ENCODE measurements around the gene GPR135.
"Not testable (repeated sequence)": the region's sequence is repeated elsewhere in the genome, so short reads cannot be mapped to it uniquely, and the experiment has no call there.

The GPR135 gene

GRCh38 chr14:59464486-59465315, 479 bp downstream of the GPR135 start:
- DNase-seq: peak; percentile 83

DNA sequence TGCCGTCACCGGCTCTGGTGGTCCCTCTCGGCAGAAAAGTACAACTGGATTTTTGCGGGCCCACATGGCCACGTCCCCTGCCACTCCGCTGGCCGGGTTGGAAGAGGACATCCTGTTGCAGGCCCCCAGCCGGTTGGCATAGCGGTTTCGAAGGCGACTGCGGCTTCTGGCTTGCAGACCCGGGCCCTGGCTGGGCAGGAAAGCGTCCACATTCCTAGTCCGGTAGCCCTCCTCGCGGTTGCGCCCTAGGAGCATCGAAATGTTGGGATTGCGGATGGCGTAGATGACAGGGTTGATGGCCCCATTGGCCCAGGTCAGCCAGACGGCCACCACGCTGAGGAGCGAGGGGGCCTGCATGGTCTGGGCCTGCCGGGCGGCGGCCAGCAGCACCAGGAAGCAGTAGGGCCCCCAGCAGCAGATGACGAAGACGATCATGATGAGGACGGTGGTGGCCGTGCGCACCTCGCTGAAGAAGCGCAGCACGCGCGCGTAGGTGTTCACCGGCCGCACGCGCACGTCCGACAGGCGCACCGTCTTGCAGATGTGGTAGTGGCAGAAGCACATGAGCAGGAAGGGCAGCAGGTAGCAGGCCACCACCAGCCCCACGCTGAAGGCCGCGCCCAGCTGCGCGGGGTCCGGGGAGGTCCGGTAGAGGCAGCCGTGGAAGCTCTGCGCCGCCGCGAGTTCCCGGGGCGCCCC, 1.2 kb downstream of the GPR135 start:
- DNase-seq: peak; percentile 72

DNA sequence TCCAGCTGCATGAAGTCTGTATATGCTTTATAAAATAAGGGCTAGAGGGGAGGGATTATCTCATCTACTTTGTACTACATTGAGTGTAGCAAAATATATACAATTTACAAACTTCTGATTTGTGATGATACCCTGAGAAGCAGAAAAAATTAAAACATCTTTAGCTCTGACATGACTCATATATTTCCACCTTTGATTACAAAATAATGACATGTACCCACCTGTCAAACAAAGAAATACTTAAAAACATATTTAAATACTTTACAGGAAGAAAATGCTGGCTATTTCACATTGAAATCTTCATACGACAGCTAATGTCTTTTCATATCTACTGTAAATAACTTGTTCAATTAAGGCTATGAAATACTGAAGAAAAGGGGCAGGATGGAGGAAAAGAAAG, 3.3 kb downstream of the GPR135 start:
- no peak for DNase-seq

- DNase-seq: no peak
These were observed 4.8 kb downstream of the GPR135 start for GRCh38 chr14:59460378-59460777.

DNA sequence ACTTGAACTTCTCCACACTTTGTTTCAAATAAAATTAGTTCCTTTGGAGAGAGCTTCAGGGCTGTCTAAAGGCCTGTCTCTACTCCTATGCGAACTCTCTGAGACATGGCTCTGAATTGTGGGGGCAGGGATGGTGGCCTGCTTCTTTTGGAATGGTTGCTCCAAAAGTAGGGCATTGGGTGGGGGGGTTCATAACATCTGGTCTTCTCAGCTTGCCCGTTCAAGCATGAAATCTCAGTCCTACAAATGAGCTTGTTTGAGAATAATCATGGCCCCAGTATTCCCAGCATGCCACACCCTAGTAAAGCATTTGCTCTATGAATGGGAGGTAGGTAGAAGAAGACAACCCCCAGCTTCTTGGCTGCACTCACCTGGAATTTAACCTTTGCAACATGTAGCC, 6.7 kb downstream of the GPR135 start:
- no peak for DNase-seq

DNA sequence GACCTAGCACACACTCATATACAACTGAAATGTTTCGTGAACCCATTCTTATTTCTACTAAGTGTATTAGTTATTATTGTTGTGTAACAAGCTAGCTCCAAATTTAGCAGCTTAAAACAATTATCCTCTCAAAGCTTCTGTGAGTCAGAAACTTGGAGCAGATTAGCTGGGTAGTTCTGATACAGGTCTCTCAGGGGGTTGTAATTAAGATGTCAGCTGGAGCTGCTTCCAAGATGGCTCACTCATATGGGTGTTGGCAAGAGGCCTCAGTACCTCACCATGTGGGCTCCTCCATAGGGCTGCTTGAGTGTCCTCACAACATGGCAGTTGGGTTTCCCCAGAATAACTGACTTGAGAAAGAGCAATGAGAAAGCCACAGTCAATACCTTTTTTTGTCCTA, 9.8 kb downstream of the GPR135 start:
- no peak for DNase-seq

DNA sequence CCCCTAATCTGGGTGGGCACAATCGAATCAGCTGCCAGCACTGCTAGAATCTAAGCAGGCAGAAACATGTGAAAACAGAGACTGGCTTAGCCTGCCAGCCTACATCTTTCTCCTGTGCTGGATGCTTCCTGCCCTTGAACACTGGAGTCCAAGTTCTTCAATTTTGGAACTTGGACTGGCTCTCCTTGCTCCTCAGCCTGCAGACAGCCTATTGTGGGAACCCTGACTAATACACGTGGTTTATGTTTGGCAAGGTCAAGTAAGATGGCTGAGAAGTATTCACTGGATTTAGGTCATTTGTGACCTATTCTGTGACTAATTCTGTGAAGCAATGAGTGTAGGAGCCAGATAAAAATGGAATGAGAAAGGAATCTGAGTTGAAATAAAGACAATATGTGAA, 11.0 kb downstream of the GPR135 start:
- no peak for DNase-seq

DNA sequence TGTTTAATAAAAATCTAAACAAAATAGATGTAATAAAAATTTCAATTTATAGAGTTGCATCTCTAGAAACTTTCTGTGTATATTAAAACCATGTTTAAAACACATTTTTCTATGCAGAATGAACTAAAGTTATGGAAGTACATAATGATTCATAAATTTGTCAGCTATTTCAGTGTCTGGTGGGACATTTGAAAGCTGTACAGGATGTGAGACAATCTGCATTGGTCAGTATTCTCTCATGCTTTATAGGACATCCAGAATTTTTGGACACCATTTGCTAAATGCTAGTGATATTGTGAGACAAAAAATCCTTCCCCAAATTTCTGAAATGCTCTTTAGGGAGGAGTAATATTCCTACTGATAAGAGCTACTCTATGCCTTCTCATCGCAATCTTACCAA, 13.3 kb downstream of the GPR135 start:
- DNase-seq: no peak

GRCh38 chr14:59450716-59451115, 14.5 kb downstream of the GPR135 start:
- DNase-seq: no peak

DNA sequence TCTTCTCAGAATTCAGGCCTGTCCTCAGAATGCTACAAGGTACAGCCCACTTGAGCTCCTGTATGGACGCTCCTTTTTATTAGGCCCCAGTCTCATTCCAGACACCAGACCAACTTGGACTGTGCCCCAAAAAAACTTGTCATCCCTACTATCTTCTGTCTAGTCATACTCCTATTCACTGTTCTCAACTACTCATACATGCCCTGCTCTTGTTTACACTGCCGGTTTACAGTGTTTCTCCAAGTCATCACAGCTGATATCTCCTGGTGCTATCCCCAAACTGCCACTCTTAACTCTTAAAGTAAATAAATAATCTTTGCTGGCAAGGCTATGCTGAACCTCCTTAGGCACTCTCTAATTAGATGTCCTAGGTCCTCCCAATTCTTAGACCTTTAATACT, 16.5 kb downstream of the GPR135 start:
- DNase-seq: not testable (repeated sequence)

- DNase-seq: no peak
These were observed 25.8 kb downstream of the GPR135 start for GRCh38 chr14:59439256-59439965.

GRCh38 chr14:59438195-59438647, 27.0 kb downstream of the GPR135 start:
- DNase-seq: no peak

DNA sequence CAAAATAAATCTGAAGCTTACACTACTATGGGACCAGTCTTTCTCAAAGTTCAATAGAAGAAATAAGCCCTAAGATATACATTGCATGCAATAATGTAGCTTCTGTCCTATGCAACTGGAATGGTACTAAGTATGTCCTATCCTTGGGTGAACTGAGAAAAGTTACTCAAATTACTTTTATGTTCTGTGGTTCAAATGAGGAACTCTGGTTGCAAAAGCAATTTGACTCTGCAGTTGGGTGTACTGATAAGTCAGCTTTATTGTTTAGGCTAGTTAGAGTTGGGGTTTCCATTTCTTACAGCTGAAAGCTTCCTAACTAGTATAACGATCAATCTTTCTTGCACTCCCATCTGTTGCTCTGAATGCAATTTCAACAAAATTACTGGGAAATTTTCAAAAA, 29.2 kb downstream of the GPR135 start:
- DNase-seq: no peak

GRCh38 chr14:59435101-59435500, 30.1 kb downstream of the GPR135 start:
- DNase-seq: no peak

DNA sequence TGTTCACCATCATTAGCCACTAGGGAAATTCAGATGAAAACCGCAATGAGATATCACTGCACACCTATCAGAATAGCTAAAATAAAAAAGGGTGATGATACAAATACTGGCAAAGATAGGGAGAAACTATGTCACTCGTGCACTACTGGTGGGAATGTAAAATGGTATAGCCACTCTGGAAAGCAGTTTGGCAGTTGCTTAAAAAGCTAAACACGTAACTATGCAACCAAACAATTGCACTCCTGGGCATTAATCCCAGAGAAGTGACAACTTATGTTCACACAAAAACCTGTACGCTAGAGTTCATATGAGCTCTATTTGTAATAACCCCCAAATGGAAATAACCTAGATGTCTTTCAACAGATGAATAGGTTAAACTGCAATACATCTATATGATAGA, 35.4 kb downstream of the GPR135 start:
- DNase-seq: no peak

DNA sequence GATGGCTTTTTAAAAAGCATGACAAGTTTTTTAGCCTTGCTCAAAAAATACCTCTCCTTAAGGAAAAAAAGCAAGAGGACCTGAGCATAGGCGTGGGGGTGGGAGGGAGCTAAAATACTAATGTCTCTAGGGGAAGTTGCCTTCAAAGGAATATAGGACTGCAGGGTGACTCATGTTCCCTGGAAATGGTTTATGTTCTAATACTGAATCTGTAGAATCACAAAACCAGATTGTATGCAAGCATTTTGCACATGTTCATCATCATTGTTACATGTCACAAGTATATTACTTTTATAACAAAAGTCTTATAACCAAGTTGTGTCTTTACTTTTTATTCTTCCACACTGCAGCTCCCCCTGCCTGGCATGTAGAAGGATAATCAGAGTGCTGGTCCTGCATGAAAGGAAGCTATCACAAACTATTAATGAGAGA, 36.6 kb downstream of the GPR135 start:
- no peak for DNase-seq

DNA sequence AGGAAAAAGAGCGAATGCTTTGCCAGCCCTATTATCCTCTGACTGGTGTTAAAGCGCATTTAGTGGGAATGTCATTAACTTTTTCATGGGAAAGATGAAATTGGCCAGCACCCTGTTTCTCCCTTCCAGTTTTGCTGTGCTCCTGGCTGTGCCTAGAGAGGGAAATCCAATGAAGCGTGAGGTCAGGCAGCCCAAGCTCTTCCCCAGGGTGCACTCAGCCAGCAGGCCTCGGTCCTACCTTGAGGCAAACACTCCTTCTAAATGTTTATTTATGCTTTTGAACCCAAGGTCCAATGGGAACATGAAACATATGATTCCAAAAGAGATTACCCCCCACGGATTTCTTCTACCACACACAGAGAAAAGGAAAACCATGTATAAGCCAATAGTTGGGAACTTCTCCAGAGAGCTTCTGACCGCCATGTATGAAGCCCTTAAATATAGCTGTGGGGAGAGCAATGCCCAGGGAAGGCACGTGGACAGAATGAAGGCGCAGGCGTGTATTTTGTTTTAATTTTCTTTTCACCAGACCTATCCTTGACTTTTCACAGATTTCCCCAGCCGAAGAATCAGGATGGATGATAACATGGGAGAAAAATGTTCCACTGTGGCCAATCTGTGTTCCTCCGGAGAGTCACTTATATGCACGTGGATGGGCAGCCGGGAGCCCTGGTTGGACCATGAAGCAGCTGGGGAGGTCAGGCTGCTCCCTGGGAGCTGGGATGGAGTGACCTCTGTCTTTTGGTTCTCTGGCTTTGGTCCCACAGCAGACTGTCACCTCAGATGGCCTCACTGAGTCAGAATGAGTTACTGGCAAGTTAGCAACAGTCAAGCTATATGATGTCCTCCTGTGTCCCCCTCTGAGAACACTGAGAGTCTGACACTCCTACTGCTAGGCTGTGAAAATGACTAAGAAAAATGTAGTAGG, 37.3 kb downstream of the GPR135 start:
- DNase-seq: no peak

DNA sequence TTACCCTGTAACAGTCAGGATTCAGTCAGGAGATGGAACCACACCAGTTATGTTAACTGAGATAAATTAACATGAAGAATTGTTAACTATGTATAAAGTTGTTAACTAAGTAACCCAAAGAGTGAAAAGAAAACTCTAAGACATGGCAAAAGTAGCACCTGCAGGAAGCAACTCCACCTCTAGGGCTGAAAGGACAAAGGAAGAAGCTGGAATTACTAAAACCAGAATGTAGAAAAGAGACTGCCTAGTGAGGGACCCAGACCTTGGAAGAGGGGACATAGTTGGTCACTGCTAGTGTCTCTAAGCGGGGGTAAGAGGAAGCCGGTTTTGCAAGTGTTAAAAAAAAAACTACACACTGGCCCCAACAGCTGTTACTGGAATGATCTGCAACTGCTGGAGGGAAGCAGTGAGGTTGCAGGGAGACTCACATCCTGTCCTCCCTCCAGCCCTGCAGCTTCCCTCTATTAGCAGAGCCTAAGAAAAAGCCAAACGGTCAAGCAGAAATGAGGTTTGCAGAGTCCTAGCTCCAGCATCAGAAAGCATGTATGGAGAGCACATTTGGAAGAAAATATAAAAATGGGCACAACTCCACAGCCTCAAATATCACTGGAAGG, 39.8 kb downstream of the GPR135 start:
- DNase-seq: no peak

DNA sequence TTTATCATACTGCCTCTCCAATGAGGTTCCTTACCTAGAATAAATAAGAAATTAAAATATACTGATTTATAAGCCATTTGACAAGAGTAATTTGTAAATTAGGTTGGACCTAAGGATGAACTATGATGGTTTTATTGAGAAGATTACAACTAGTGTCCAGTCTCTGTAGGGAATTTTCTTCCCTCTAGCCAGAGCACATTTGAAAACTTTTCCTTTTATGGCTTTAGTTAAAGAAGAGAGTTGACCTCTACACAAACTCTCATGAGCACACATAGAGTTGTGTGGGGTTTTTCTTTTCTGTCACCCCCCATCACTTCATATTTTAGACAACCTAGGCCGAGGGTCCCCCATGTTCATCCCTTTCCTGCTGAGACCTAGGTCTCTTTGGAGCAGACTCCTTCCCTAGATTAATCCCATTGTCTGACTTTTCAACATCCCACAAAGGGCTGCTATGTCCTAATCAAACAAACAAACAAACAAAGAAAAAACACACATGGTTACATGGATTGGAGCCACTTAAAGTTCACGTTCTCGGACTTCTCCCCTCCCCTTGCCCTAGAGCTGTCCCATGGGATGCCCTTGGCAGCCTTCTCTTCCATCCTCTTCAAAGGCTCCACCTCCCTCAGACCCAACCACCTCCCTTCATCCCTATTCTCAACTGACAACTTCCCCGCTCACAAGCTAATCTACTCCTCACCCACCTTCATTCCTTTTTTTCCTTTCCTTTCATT, 40.7 kb downstream of the GPR135 start:
- no peak for DNase-seq

- DNase-seq: no peak
These were observed 42.9 kb downstream of the GPR135 start for GRCh38 chr14:59422069-59422881.
